HTERT RPE-1 (cell line): ENCODE data around the gene CENPE.
"Not testable (repeated sequence)": the region's sequence is repeated elsewhere in the genome, so short reads cannot be mapped to it uniquely, and the experiment has no call there.

ENCODE experiments used
- in situ Hi-C: fragments of 300-500 bp; cut with MboI; formaldehyde crosslinking; loops from 4 replicates; pipeline ENCODE4 v1.14.3; 2020; ENCODE audit warnings: low sequenced_read_pairs

The CENPE gene, protein sequence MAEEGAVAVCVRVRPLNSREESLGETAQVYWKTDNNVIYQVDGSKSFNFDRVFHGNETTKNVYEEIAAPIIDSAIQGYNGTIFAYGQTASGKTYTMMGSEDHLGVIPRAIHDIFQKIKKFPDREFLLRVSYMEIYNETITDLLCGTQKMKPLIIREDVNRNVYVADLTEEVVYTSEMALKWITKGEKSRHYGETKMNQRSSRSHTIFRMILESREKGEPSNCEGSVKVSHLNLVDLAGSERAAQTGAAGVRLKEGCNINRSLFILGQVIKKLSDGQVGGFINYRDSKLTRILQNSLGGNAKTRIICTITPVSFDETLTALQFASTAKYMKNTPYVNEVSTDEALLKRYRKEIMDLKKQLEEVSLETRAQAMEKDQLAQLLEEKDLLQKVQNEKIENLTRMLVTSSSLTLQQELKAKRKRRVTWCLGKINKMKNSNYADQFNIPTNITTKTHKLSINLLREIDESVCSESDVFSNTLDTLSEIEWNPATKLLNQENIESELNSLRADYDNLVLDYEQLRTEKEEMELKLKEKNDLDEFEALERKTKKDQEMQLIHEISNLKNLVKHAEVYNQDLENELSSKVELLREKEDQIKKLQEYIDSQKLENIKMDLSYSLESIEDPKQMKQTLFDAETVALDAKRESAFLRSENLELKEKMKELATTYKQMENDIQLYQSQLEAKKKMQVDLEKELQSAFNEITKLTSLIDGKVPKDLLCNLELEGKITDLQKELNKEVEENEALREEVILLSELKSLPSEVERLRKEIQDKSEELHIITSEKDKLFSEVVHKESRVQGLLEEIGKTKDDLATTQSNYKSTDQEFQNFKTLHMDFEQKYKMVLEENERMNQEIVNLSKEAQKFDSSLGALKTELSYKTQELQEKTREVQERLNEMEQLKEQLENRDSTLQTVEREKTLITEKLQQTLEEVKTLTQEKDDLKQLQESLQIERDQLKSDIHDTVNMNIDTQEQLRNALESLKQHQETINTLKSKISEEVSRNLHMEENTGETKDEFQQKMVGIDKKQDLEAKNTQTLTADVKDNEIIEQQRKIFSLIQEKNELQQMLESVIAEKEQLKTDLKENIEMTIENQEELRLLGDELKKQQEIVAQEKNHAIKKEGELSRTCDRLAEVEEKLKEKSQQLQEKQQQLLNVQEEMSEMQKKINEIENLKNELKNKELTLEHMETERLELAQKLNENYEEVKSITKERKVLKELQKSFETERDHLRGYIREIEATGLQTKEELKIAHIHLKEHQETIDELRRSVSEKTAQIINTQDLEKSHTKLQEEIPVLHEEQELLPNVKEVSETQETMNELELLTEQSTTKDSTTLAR (N-terminal part only)

DNA sequence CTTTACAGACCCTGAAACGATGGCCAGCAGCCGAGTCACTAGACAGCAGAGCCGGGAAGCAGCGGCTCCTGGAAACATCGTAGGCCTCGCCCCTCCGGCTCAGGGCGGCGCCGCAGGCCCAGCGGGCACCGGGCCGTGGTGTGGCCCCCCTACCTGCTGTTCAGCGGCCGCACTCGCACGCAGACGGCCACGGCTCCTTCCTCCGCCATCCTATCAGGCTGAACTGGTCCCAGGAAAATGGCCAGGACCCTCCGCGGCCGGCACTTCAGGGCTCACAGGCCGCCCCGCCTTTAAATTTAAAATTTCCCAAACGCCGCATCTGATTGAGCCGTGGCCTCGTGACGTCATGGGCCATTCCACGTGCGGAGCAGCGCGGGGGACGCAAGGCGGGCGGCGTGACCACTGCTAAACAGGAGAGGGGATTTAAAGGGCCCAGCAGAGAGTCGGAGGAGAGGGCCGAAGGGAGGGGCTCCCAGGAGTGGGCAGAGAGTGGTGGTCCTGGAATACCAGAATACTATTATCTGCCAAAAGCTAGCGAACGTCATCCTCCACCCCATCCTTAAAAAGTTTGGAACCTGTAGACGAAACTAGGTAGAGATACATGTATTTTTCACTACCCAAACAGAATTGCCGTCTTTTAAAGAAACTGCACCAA lies at the start of gene CENPE:
CENPE (minus strand) TSS at position 233 of the 655 bp plus-strand sequence; CDS start at position 209, 24 bp downstream.
- in situ Hi-C loops: no loop called here

DNA sequence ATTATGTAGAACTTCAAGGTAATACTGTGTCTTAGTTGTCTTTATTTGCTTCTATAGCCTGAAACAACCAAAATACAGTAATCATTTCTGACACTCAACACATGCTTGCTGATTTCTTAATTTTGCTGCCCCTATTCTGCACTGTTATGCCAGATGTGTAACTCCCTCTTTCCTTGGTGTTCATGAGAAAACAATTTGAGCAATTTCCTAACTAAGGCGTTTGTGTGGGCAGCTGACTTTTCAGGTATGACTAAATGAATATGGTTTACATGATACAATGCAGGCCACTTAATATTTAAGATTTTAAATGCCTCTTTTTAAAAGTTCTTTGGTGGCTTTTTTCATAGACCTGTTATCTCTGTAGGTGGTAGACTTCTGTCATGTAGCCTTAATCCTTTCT lies 46.1 kb upstream of the CENPE start:
- in situ Hi-C loops: no loop called here

DNA sequence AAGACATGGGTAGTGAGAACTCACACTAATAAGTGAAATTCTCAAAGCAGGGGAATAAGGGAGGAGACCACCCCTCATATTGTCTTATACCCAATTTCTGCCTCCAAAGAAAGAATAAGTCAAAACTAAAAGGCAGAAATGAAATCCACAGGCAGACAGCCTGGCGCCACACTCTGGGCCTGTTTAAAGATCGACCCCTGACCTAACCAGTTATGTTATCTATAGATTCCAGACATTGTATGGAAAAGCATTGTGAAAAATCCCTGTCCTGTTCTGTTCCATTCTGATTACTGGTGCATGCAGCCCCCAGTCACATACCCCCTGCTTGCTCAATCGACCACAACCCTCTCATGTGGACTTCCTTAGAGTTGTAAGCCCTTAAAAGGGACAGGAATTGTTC lies 32.8 kb upstream of the CENPE start:
- in situ Hi-C loops: not testable (repeated sequence)

DNA sequence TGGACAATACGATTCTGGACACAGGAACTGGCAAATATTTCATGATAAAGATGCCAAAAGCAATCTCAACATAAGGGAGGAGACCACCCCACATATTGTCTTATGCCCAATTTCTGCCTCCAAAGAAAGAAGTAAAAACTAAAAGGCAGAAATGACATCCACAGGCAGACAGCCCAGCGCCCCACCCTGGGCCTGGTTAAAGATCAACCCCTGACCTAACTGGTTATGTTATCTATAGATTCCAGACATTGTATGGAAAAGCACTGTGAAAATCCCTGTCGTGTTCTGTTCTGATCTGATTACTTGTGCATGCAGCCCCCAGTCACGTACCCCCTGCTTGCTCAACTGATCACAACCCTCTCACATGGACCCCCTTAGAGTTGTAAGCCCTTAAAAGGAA lies 25.4 kb upstream of the CENPE start:
- in situ Hi-C loops: not testable (repeated sequence)

DNA sequence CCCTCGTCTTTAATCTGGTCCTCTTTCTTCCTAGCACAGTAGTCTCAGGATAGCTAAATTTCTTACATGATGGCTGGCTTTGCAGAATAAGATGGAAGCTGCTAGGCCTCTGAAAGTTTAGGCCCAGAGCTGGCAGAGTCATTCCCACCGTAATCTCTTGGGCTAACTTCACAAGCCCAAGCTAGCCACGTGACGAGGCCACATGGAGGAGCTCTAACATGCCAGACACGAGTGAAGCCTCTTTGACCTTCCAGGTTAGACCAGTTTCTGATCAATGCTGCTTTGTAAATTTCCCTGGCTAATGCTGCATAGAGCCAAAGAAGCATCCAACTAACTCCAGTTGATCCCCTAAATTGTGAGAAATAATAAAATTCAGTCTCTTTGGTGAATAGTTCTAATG lies 9.5 kb upstream of the CENPE start:
- in situ Hi-C loops: no loop called here

DNA sequence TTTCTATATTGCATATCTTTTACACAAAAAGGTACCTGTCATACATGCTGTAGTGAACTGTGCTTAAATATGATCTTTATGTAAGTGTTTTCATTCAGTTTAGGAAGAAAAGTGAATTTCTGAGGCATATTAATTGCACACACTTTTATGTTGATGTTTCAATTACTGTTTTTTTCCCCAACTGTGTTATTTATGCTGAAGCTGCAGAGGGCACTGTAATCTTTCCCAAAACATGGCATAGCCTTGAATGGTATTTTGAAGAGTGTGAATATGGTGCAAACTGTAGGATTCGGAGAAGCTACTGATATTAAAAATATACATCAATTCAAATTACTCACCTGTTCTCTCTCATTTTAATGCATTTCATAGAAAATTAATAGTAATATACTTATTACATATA lies 6.0 kb upstream of the CENPE start:
- in situ Hi-C loops: no loop called here

DNA sequence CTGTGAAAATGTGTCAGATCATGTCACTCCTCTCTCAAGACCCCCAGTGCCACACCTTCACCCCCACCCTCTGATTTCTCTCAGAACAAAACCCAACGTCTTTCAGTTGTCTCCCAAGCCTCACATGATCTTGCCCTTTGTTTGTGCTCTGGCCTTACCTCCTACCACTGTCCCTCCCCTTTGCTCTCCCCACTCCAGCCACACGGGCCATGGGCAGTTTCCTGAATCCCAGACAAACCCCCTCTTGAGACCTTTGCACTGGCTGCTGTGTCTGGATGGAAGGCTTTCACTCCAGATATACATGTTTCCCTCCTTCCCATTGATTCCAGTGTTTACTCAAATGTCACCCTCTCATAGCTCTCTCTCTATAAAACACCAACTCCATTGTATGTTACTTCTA lies 3.6 kb upstream of the CENPE start:
- in situ Hi-C loops: no loop called here

DNA sequence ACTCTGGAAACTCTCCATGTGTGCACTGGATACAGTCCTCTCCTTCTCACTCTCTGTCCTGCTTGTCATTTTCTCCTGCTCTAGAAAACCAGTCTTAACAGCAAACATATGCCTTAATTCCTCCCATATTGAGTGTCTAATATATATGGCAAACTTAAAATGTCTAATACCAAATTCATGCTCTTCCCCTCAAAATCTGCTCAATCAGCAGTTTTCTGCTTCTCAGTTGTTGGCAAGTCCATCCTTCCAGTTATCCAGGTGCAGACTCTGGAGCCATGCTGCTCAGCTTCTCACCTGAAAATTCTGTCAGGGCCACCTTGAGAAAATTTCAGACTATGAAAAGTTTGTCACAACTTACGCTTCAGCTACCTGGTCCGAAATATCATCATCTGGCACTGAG lies 3.1 kb upstream of the CENPE start:
- in situ Hi-C loops: no loop called here

DNA sequence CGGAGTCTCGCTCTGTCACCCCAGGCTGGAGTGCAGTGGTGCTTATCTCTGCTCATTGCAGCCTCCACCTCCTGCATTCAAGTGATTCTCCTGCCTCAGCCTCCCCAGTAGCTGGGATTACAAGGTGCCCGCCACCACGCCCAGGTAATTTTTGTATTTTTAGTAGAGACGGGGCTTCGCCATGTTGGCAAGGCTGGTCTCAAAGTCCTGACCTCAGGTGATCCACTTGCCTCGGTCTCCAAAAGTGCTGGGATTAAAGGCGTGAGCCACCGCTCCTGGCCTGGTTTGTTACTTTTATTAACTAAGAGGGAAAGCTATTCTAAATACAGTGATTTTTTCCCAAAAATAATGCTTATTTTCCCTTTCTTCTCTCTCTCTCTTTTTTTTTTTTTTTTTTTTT lies 866 bp upstream of the CENPE start:
- in situ Hi-C loops: no loop called here

DNA sequence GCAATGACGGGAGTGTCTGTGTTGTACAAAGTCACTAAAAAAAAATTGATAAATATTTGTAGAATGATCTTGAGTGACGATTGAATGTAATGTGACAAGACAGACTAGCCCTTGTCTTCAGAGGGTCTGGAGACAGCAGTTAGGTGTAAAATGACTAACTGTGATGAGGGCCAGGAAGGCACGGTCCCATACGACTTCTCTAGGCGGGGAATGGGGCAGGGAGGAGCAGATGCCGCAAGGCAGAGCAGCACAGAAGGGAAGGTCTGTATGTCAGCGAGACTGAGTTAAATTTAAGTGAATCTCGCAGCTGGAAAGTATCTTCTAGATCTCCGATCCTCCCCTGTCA lies 405 bp downstream of the CENPE start:
- in situ Hi-C loops: no loop called here

DNA sequence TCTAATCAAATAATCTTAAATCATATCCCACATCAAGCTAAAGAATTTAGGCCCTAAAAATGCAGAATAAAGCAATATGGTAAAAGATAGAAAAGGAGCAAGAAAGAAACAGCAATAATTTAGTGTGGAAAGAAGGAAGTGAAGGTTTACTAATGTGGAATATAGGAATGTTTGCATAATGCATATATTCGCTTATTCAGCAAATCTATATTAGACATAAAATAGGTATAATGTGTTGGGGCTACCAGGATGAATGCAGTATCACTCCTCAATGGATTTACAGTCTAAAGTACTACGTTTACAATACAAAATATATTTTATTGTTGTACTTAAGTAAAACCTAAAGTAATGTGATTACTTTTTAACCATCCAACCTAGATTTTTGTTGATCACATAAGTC lies 4.7 kb downstream of the CENPE start:
- in situ Hi-C loops: no loop called here

DNA sequence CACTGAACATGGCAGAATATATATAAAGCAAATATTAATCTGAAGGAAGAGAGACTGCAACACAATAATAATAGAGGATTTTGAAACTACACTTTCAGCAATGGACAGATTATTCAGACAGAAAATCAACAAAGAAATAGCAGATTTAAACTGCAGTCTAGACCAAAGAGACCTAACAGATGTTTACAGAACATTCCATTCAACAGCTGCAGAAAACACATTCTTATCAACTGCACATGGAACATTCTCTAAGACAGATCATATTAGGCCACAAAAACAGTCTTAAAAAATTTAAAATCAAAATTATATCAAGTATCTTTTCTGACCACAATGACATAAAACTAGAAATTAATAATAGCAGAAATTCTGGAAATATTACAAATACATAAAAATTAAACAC lies 27.1 kb downstream of the CENPE start:
- in situ Hi-C loops: no loop called here

DNA sequence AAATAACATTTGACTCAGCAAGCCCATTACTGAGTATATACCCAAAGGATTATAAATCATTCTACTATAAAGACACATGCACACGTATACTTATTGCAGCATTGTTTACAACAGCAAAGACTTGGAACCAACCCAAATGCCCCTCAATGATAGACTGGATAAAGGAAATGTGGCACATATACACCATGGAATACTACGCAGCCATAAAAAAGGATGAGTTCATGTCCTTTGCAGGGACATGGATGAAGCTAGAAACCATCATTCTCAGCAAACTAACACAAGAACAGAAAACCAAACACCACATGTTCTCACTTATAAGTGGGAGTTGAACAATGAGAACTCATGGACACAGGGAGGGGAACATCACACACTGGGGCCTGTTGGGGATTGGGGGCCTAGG lies 28.4 kb downstream of the CENPE start:
- in situ Hi-C loops: not testable (repeated sequence)

DNA sequence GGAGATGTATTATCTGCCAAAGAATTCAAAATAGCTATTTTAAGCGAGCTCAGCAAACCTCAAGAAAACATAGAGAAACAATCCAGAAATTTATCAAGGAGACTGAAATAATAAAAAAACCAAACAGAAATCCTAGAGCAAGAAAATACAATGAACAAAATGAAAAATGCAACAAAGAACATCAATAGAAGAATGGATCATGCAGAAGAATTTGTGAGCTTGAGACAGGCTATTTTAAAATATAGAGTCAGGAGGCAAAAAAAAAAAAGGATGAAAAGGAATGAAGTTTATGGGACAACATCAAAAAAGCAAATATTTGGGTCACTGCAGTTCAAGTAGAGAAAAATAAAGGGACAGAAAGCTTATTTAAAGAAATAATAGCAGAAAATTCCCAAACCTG lies 29.1 kb downstream of the CENPE start:
- in situ Hi-C loops: no loop called here

DNA sequence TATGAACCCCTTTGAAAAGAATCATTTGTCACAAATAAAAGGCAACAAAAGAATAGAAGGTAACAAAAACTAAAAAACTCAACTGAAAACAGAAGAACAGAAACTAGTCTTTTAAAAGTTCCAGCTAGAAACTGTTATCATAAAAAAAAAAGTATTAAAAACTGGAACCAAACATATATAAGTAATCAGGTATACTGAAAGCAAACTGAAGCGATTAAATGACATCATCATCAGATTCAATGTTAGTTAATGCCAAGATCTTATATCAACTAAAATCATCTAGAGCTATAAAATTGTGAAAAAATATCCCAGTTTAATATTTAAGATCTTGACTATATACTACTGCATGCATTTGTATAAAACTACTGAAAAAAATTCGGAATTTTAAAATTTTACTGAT lies 36.0 kb downstream of the CENPE start:
- in situ Hi-C loops: no loop called here

DNA sequence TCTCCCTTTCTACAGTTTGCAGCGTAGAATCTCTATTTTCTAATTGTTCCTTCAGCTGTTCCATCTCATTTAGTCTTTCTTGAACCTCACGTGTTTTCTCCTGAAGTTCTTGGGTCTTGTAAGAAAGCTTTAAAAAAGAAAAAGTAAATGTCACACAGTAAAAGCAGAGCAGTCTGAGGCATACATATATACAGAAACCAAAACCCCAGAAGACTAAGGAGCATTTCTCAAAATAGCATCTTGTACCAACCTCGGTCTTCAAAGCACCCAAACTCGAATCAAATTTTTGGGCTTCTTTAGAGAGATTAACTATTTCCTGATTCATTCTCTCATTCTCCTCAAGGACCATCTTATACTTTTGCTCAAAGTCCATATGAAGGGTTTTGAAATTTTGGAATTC lies 39.4 kb downstream of the CENPE start:
- in situ Hi-C loops: no loop called here

DNA sequence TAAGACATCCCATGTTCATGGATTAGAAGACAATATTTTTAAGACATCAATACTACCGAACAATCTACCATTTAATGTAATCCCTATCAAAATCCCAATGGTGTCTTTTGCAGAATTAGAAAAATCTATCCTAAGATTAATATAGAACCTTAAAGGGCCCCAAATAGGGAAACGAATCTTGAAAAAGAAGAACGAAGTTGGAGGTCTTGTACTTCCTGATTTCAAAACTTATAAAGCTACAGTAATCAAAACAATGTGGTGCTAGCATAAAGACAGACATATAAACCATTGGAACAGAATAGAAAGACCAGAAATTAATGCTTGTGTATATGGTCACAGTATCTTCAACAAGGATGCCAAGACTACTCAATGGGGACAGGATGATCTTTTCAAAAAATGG lies 42.0 kb downstream of the CENPE start:
- in situ Hi-C loops: no loop called here

DNA sequence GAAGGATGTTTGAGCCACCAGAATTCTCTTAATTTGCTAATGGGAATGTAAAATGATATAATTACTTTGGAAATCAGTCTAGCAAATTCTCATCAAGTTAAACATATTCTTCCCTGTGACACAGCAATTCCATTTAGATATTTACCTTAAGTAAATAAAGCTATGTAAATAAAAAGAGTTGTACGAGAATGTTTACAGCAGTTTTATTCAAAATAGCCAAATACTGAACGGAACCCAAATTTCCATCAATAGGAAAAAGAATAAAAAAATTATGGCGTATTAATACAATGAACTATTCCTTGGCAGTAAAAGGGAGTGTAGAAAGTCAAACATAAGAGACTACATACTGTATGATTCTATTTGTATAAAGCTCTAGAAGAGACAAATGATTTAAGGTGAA lies 45.8 kb downstream of the CENPE start:
- in situ Hi-C loops: no loop called here

DNA sequence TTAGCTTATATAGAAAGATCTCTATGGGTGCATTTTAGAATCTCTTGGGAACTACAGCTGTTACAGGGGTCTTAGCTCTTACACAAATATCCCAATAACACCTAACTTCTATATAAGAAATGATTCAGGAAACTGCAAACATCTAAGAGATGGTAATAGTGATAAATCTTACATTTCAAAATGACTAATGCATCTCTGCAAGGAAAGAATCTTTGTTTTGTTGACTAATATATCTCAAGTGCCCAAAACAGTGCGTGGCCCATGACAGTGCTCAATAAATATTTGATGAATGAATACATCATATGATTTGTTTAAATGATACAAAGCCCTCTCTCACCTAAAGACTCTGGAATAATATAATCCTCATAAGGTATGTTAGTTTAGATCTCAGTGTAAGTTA lies 47.5 kb downstream of the CENPE start:
- in situ Hi-C loops: no loop called here

DNA sequence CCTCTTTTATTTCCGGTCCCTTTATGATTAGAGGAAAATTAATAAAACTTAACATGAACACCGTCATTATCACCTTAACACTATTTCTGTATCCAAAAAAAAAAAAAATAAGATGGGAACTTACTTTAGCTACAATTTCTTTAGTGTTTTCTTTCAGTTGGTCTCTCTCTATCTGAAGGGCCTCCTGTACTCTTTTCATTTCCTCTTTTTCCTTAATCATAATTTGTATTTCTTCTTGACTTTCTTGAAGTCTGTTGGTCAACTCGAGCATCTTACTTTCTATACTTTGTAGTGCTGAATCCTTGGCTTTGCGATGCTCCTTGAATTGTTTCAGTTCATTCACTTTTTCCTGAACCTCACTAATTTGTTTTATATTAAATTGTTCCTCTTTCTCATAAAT lies 53.2 kb downstream of the CENPE start:
- in situ Hi-C loops: no loop called here

DNA sequence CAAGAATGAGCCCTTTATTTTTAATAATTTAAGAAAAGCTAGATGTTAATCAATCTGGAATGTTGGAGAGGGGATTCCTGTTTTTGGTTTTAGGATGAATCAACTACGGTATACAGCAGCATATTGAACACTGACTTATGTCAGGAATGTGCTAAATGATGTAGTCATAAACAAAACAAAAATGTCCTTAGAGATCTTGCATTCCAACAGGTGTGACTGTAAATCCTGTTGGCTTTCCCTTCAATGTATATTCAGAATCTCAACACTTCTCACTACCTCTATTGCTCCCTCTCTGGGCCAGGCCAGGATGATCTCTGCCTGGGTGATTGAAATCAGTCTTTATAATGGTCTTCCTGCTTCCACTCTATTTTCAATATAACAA lies 60.7 kb downstream of the CENPE start:
- in situ Hi-C loops: no loop called here
